SK-MEL-5 (cell line): ENCODE data around the gene PICK1. TPM values are rescaled to one million over a fixed set of nuclear protein-coding genes. Genes with fewer than 3 reads are reported as not detected.

Experiments
- DNase-seq: peaks from one replicate; pipeline ENCODE4 v3.0.0-alpha.2; 2016; ENCODE audit warnings: low read depth, low spot score
- in situ Hi-C: cut with HindIII; loops from 2 replicates; pipeline ENCODE4 v1.10.0; 2016; ENCODE audit warnings: low sequenced_read_pairs, high pct_unique_total_duplicates, low pct_unique_long_range_greater_than_20kb
- total RNA-seq: library from RNA; depleted of rRNA; stranded (reverse); fragments of >200 nt; shearing (Covaris generic); gene quantifications from 2 replicates; pipeline ENCODE4 v1.2.3, GENCODE V29; 2014

The PICK1 gene
- total RNA-seq, 1 experiment from 2014 or later = 35.7 TPM

DNA sequence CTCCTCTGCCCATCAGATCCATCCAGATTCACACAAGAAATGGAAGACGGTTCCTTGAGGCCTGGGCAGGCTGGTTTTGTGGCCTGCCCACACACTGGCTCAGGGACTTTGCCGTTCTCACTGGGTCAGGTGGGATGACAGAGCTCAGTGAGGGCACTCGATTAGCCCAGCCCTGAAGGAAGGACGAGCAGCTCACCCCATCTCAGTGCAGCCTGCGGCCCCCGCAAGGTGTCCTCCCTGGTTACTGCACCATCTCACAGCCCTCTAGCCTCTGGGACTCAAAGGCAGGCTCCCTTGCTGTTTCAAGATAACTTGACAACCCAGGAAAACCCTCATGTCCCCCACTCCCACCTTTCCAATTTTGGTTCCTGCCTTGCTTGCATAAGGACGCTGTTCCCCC is 22.6 kb downstream of the PICK1 start:
- in situ Hi-C loops = no loop called here
- no peak for DNase-seq

DNA sequence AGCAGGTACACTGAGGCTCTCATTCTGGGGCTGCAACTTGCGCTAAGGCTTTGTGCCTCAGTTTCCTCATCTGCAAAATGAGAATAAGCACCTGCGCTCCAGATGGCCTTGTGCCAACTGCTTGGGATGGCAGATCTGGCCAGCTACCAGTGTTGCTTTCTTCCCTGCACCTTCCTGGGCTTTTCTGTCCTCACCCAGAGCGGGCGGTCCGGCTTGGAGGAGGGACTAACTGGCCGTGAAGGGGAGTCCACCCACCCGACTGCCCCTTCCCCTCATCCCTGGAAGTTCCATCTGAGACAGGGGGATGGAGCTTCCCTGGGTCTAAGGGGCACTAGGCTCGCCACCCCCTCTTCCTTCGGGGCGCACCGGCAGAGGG is 23.3 kb downstream of the PICK1 start:
- DNase-seq = no peak
- in situ Hi-C loops = no loop called here

DNA sequence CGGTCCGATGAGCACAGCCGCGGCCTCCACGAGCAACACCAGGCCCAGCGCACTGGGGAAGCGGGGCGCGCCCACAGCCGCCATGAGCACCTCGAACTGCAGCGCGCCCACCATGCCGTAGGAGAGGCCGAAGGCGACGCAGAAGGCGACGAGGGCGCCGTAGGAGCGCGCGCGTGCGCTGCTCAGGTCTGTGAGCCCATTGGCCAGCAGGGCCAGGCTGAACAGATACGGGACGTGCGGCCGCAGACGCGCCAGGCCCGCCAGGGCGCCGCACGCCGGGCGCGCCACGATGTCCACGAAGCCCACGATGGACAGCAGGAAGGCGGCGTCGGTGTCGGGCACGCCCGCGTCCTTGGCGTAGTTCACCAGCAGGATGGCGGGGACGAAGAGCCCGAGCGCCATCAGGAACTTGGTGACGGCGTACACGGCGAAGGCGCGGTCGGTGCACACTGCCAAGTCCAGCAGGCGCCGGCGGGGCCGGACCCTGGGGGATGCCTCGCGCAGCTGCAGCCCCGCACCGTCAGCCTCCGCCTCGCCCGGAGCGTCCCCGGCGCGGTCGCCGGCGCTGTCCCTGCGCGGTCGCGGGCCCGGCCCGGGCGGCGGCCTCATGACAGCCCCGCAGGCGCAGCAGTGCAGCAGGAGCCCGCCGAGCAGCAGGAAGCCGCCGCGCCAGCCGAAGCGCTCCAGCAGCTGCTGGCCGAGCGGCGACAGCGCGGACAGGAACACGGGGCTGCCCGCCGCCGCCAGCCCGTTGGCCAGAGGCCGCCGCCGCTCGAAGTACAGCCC is 23.8 kb downstream of the PICK1 start:
- no peak for DNase-seq
- in situ Hi-C loops = no loop called here

DNA sequence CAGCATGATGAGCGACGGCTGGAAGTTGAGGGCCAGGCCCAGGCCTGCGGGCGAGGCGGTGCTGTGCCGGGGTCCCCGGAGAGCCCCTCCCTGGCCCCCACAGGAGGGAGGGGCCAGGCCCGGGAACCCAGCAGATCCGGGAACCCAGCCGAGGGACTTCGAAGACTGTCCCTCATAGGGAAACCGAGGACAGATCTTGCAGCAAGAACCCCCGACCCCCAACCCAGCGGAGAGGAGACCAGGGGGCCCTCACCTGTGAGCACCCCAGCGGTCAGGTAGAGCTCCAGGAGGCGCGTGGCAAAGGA is 24.4 kb downstream of the PICK1 start:
- in situ Hi-C loops = no loop called here
- DNase-seq = no peak

DNA sequence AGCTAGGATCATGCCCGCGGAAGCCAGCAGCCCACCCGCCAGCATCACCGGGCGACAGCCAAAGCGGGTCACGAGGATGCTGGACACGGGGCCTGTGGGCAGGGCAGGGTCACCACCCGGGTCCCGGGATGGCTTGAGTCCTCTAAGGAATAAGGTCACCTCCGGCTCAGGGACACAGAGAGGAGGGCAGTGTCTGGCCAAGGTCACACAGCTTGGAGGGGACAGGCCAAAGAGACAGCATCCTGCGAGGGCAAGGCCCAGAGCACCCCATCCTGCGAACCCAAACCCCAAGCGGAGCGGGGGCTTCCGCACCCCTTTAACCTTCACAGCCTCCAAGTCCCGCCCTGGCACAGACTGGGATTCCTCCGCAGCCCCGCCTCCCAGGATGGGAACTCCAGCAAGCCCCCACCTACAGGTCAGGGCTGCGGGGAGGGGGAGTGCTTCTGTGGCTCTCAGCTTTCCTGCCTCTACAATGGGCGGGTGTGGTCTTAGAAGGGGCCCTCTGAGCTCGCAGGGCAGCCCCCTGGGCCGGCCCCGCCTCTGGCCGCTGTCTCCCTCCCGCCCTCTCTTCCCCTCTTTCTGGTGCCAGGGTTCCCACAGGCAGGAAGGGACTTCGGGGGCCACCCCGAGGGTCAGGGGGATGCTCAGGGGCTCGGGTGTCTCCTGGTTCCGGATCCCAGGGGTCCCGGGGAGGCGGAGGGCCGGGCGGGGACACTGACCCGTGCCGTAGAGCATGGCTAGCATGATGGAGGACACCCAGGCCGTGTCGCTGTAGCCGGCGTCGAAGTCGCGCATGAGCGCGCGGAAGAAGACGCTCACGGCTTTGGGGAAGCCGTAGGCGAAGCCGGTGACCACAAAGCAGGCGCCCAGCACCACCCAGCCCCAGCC is 25.0 kb downstream of the PICK1 start:
- in situ Hi-C loops = no loop called here
- DNase-seq = no peak

DNA sequence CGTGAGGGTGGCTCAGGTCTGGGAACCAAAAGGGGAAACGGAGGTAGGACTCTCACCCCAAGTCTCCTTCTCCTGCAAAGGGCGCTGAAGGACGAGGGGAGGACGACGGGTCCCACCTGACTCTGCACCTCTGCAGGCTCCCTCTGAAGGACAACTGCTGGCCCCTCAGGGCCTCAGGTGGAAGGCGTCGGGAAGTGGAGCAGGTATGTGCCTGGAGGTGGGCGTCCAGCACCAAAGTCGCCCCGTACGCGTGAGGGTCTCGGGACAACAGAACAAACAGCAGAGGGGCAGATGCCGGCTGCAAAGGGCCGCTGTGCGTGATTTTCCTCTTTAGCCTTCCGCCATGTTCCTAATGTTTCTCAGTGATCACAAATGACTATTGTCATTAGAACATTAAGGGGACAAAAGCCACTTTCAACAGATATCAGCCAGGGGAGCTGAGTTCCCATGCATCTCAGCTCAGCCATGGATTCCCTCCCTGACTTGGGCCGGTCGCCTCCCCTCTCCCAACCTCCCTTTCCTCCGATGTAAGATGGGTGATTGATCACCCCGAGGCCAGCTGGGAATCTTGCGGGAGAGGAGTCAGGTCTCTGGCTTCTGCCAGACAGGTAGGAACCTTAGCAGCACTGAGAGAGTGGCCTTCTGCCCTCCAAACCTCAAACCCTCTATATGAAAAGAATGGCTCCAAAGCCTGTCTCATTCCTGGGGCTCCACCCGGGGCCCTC is 25.9 kb downstream of the PICK1 start:
- DNase-seq = no peak
- in situ Hi-C loops = no loop called here

DNA sequence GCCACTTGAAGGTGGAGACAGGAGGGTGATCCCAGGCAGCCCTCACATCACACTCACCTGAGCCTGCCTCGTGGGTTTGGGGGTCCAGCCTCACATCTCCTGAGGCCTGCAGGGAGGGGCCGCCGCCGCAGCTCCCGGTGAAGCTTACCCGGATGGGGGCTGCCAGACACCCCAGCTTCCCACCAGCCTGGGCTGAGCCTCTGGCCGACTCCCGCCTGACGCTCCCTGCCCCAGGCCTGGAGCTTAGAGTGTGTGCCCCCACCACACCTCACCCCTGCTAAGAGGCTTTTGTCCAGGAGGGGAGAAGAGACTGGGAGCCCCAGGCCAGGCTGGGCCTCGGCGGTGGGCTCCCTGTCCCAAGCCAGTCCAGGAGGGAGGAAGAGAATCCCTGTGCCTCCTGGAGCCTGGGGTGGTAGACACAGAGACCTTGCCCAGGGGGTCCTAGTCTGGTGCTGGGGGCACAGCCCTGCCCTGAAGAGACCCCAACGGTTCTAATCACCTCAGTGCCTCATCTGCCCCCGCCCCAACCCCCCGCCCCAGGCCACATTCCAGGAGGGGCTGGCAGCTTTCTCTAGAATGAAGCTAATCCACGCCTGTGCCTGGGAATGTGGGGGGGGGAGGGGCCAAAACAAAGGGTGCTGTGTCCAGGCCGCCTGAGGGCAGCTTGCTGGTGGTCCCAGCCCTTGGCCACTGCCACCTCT is 26.9 kb downstream of the PICK1 start, which contains the start of gene SLC16A8:
TSS of gene SLC16A8 (minus strand) at position 254 of the 701 bp plus-strand sequence. CDS start 1,311 bp downstream, outside the sequence.
- peak; percentile 44 for DNase-seq
- in situ Hi-C loops = no loop called here

DNA sequence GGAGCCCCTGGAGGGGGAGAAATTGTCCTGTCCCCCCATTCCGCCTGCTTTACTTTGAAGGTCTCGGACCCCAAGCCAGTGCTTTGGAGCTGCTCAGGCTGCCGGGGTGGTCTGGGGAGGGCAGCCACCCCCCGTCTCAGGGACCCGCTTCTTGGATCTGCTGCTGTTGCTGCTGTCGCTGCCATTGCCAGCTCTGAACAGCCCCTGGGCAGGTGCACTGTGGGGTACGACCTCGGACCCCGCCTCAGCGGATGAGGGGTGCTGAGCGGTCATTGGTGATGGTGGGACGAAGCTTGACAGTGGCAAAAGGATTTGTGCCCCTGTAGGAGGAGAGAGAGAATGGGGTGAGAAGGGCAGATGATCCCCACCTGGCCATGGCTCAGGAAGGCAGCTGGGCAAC is 27.9 kb downstream of the PICK1 start:
- no peak for DNase-seq
- in situ Hi-C loops = no loop called here

DNA sequence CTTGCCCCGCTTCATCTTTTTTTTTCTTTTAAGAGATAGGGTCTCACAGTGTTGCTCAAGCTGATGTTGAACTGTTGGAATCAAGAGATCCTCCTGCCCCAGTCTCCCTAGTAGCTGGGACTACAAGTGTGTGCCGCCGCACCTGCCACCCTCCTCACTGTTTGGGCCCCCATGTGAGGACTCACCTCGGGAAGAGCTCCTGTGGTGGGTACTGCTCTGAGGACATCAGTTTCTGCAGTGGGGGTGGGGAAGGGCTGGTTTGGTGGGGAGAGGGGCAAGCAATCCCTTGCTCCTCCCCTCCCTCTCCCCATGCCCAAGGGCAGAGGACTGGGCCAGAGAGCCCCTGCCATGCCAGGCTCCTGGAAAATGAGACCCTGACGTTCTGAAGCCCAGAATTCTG is 28.3 kb downstream of the PICK1 start:
- DNase-seq = no peak
- in situ Hi-C loops = no loop called here

DNA sequence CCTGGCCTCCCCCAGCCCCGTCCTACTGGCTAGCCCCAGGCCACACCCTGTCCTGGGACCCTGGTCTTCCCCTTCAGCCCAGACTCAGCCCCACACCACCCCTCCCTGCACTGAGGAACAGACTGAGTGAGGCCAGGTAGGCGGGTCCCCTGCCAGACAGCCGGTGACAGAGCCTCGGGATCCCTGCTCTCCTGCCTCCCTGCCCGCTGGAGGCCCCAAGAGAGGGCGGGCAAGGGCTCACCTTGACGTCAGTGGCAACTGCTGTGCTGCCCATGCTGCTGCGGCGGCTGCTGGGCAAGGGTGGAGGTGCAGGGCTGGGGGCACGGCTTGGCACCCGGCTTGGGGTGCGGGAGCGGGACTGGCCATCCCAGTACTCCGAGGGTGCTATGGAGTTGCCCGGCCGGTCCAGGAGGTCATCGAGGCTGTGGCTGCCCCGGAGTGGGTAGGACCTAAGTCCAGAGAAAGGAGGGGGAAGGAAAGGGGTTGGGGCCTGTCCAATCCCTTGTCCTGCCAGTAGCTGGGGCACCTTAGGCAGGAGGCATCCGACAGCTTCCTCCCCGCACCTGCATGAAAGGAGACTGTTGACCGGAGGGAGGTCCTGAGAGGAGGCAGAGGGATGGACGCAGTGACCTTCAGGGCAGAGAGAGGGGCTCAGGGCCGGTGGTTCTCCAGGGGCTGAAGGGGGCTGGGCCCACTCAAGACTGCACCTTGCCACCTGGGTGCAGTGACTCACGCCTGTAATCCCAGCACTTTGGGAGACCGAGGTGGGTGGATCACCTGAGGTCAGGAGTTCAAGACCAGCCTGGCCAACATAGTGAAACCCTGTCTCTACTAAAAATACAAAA is 29.0 kb downstream of the PICK1 start:
- DNase-seq = no peak
- in situ Hi-C loops = no loop called here

DNA sequence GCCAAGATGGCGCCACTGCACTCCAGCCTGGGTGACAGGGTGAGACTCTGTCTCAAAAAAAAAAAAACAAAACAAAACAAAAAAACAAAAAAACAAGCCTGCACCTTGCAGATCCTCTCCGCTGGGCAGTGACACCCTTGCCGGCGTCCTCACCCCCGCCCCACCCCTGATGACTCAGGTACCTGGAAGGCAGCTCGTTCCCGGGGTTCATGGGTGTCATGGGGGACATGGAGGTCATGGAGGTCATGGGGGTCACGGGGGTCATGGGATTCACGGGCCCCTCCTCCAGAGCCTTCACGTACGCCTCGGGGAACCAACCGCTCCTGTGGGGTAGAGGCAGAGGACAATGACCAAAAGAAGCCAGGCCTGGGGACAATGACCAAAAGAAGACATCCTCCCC is 29.7 kb downstream of the PICK1 start:
- DNase-seq = no peak
- in situ Hi-C loops = no loop called here

DNA sequence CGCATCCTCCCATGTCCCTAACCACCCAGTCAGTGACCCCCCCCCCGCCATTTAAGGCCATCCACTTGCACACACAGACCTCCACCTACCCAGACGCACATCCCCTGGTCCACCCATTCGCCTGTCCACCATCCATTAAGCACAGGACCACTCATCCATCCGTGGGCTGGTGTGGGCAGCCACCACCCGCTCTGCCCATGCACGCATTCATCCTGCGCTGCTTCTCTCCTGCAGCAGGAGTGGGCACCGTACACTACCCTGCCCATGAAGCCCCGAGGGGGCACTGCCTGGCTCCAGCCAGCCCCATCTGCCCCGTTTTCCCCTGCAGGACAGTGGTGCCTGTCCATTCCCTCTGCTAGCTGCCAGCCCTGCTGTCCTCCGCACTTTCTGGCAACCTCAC is 30.7 kb downstream of the PICK1 start:
- in situ Hi-C loops = no loop called here
- no peak for DNase-seq

DNA sequence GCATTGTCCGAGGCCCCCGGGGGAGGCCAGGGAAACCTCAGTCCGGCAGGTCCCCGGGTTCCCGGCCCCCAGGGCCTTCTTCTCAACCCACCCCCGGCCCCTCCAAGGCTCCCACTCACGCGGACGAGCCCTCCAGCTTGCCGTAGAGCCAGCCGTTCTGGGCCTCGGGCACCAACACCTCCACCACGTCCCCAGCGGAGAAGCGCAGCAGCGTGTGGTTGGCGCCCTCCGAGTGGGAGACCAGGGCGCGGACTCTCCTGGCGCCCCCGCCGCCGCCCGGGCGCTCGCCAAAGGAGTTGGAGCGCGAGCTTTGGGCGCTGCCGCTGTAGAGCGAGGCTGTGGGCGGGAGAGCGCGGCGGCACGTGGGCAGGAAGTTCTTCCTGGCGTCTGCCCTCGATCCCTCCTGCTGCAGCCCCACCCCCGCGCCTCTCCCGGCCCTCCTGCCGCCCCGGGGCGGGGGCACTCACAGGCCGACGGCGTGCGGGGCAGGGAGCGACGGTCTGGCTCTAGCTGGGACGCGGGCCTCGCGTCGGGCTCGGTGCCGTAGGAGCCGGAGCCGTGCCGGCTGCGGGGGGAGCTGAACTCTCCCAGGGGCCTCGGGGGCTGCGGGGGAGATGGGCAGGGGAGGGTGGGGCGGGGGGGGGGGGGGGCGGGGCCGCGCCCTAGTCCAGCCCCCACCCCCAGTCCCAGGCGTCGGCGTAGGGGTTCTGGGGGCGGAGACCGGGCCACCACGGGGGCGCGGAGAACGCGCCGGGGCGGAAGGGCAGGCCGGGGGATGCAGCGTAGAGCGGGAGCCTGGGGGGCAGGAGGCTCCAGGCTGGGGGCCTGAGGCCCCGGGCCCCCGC is 31.6 kb downstream of the PICK1 start:
- peak; percentile 52 for DNase-seq
- in situ Hi-C loops = no loop called here

DNA sequence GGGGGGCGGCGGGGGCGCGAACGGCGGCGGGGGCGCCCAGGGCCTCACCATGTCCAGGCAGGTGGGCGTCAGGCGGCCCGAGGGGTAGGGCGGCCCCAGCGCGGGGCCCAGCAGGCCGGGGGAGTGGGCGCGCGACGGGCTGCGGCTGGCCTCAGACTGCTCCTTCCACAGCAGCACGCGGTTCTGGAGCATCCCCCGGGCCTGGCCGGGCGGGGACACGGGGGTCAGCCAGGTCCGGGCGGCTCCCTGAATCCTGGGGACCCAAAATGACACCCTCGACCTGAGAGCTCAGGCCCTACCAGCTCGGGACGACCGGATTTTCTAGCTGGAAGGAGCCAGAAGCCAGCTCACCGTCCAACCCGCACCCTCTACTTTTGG is 32.3 kb downstream of the PICK1 start:
- in situ Hi-C loops = no loop called here
- DNase-seq = no peak

DNA sequence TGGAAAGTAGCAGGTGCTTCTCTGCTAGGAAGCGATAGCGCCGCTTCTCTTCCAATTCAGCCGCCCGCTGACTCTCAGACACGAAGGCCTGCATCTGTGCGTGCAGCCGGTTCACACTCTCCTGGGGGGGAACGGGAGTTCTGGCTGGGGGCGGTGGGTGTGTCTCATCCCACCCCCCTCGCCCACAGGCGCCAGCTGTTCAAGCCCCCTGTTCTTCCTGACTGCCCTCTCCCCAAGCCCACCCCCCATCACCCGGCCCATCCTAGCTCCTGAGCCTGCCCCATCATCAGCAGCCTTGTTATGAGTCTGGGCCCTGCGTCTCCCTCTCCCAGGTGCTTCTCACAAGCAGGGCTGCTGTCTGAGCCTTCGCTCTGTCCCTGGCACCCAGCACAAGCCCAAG is 39.9 kb downstream of the PICK1 start:
- no peak for DNase-seq
- in situ Hi-C loops = no loop called here
